ENCODE data around the gene CCDC154. TPM values are rescaled to one million over a fixed set of nuclear protein-coding genes. Genes with fewer than 3 reads are reported as not detected.

The CCDC154 gene
- polyA plus RNA-seq, 1 donor (not counting 4 experiments of a cell fraction or from before 2014, with no cell fraction given), result 0.46 TPM

DNA sequence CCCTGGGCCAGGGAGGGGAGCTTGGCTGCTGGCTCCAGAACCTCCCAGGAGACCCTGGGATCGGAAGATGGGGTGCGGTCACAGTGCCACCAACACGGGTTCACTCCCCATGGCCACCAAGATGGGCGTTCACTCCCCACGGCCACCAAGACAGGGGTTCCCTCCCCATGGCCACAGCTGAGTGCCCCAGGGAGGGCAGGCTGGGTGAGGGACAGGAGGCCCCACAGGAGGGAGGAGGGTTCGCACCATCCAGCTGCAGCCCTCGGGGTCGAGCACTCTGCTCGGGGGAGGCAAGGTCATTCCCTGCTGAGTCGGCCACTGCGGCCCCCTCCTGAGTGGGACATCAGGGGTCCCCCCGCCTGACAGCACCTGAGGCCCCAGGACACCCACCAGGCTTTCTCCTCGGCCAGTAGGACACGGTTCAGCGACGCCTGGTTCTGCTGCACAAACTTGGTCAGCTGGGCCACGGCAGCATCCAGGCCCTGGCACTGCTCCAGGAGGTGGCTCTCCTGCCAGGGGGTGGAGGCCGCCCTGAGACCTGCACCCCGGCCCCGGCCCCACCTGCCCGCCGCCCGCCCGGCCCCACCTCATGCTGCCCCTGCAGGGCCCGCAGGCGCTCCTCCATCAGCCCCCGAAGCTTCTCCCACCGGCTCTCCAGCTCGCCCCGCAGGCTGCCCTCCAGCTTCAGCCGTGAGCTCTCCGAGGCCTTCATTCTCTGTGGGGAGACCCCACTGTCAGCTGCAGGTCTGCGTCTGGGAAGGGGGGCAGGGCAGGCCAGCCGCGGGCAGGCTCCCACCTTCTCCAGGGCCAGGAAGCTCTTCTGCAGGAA lies 5.9 kb downstream of the CCDC154 start:
- Histone ChIP-seq H3K9ac (ENCODE audit: control insufficient read depth, extremely low read depth, insufficient read depth, low read length) (no peak overlapping the region), H3K4me3 (ENCODE audit: control insufficient read depth in 2 of 3, extremely low read depth in 1 of 3, insufficient read depth in 2 of 3, low read depth in 1 of 3, low read length in 3 of 3) (no peak overlapping the region), H3K9me1 (ENCODE audit: control insufficient read depth, extremely low read depth, insufficient read depth, low read length) (no peaks in the 10 kb centered on the region), H2AFZ (ENCODE audit: control insufficient read depth, low read length) (no peak overlapping the region), H3K4me2 (ENCODE audit: control insufficient read depth, extremely low read depth, insufficient read depth, low read depth, low read length) (no peak overlapping the region), H3K4me1 (ENCODE audit: control insufficient read depth, extremely low read depth, insufficient read depth, low read length) (no peaks in the 10 kb centered on the region), H3K79me2 (ENCODE audit: control insufficient read depth, insufficient read depth, low read length) (no peaks in the 10 kb centered on the region), H3K27ac (ENCODE audit: control insufficient read depth, insufficient read depth, low read length) (no peak overlapping the region), H4K20me1 (ENCODE audit: control insufficient read depth, extremely low read depth, insufficient read depth, low read length) (no peaks in the 10 kb centered on the region), H3K9me3 (ENCODE audit: control insufficient read depth, low read depth, low read length) (no peaks in the 10 kb centered on the region), H3K27me3 (ENCODE audit: control insufficient read depth, extremely low read depth, insufficient read depth, low read length) (no peaks in the 10 kb centered on the region), H3K36me3 (ENCODE audit: control insufficient read depth in 2 of 2, extremely low read depth in 1 of 2, insufficient read depth in 2 of 2, low read length in 2 of 2) (no peaks in the 10 kb centered on the region)
- FAIRE-seq (no peak), DNase-seq (ENCODE audit: low read depth, low spot score) (no peak)
- dilution Hi-C loops (cut with MboI; ENCODE audit: extremely low pct_ligation_motif_present, low sequenced_read_pairs), result no loop called here
- TF ChIP-seq EZH2 (IDR thresholded peaks at IDR 0.05; ENCODE audit: low read length), result no peak
- TF ChIP-seq, protein P1, sequence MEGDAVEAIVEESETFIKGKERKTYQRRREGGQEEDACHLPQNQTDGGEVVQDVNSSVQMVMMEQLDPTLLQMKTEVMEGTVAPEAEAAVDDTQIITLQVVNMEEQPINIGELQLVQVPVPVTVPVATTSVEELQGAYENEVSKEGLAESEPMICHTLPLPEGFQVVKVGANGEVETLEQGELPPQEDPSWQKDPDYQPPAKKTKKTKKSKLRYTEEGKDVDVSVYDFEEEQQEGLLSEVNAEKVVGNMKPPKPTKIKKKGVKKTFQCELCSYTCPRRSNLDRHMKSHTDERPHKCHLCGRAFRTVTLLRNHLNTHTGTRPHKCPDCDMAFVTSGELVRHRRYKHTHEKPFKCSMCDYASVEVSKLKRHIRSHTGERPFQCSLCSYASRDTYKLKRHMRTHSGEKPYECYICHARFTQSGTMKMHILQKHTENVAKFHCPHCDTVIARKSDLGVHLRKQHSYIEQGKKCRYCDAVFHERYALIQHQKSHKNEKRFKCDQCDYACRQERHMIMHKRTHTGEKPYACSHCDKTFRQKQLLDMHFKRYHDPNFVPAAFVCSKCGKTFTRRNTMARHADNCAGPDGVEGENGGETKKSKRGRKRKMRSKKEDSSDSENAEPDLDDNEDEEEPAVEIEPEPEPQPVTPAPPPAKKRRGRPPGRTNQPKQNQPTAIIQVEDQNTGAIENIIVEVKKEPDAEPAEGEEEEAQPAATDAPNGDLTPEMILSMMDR (optimal IDR thresholded peaks at IDR 0.05 in 1 of 3, IDR thresholded peaks at IDR 0.05 in 1 of 3, conservative IDR thresholded peaks at IDR 0.05 in 1 of 3; ENCODE audit: extremely low read depth in 1 of 3, insufficient read depth in 2 of 3, low read length in 3 of 3), result no peak

- TF ChIP-seq, protein P1 (optimal IDR thresholded peaks at IDR 0.05 in 1 of 3, IDR thresholded peaks at IDR 0.05 in 1 of 3, conservative IDR thresholded peaks at IDR 0.05 in 1 of 3; ENCODE audit: extremely low read depth in 1 of 3, insufficient read depth in 2 of 3, low read length in 3 of 3), result no peak
- no peak for TF ChIP-seq EZH2 (IDR thresholded peaks at IDR 0.05; ENCODE audit: low read length)
- Histone ChIP-seq H3K79me2 (ENCODE audit: control insufficient read depth, insufficient read depth, low read length) (no peaks in the 10 kb centered on the region), H3K4me3 (ENCODE audit: control insufficient read depth in 2 of 3, extremely low read depth in 1 of 3, insufficient read depth in 2 of 3, low read depth in 1 of 3, low read length in 3 of 3) (no peak overlapping the region), H3K9ac (ENCODE audit: control insufficient read depth, extremely low read depth, insufficient read depth, low read length) (no peak overlapping the region), H3K27me3 (ENCODE audit: control insufficient read depth, extremely low read depth, insufficient read depth, low read length) (no peaks in the 10 kb centered on the region), H3K27ac (ENCODE audit: control insufficient read depth, insufficient read depth, low read length) (no peak overlapping the region), H3K9me1 (ENCODE audit: control insufficient read depth, extremely low read depth, insufficient read depth, low read length) (no peaks in the 10 kb centered on the region), H3K4me1 (ENCODE audit: control insufficient read depth, extremely low read depth, insufficient read depth, low read length) (no peaks in the 10 kb centered on the region), H3K9me3 (ENCODE audit: control insufficient read depth, low read depth, low read length) (no peaks in the 10 kb centered on the region), H4K20me1 (ENCODE audit: control insufficient read depth, extremely low read depth, insufficient read depth, low read length) (no peaks in the 10 kb centered on the region), H3K4me2 (ENCODE audit: control insufficient read depth, extremely low read depth, insufficient read depth, low read depth, low read length) (no peak overlapping the region), H2AFZ (ENCODE audit: control insufficient read depth, low read length) (no peak overlapping the region), H3K36me3 (ENCODE audit: control insufficient read depth in 2 of 2, extremely low read depth in 1 of 2, insufficient read depth in 2 of 2, low read length in 2 of 2) (no peaks in the 10 kb centered on the region)
- DNase-seq (ENCODE audit: low read depth, low spot score) (no peak), FAIRE-seq (no peak)
- dilution Hi-C loops (cut with MboI; ENCODE audit: extremely low pct_ligation_motif_present, low sequenced_read_pairs), result no loop called here
Measured at GRCh38 chr16:1437606-1438005, 6.8 kb downstream of the CCDC154 start.
